ACC112 (cell line): ENCODE measurements around the gene TTC22.

Experiments used
- H2AFZ ChIP-seq: fragments of 200-600 bp; sonication (generic); one replicate; pipeline ENCODE4 v1.6.0; 2017; ENCODE audit warnings: antibody characterized with exemption, low read length; ENCODE audit not compliant: unreplicated experiment
- H3K27ac ChIP-seq: fragments of 200-600 bp; sonication (generic); 2 replicates; pipeline ENCODE4 v1.5.1; 2014; ENCODE audit warnings: low read depth, mild to moderate bottlenecking, antibody characterized with exemption, low read length, moderate library complexity
- H3K27me3 ChIP-seq: fragments of 200-600 bp; sonication (generic); 2 replicates; pipeline ENCODE4 v1.6.1; 2014; ENCODE audit warnings: mild to moderate bottlenecking, antibody characterized with exemption, low read length, moderate library complexity, mixed read lengths; ENCODE audit not compliant: insufficient read depth
- H3K36me3 ChIP-seq: fragments of 200-600 bp; sonication (generic); 2 replicates; pipeline ENCODE4 v1.6.1; 2016; ENCODE audit warnings: mild to moderate bottlenecking, antibody characterized with exemption, low read length, moderate library complexity, mixed read lengths; ENCODE audit not compliant: insufficient read depth
- H3K4me1 ChIP-seq: fragments of 200-600 bp; sonication (generic); one replicate; pipeline ENCODE4 v1.6.1; 2016; ENCODE audit warnings: low read length, mixed read lengths; ENCODE audit not compliant: insufficient read depth, unreplicated experiment, control insufficient read depth
- H3K4me3 ChIP-seq: fragments of 200-600 bp; sonication (generic); 2 replicates; pipeline ENCODE4 v1.5.1; 2014; ENCODE audit warnings: mild to moderate bottlenecking, low read depth, low read length
- H3K79me2 ChIP-seq: fragments of 200-600 bp; sonication (generic); one replicate; pipeline ENCODE4 v1.6.0; 2016; ENCODE audit warnings: low read length; ENCODE audit not compliant: control insufficient read depth, unreplicated experiment, insufficient read depth

Gene TTC22

DNA sequence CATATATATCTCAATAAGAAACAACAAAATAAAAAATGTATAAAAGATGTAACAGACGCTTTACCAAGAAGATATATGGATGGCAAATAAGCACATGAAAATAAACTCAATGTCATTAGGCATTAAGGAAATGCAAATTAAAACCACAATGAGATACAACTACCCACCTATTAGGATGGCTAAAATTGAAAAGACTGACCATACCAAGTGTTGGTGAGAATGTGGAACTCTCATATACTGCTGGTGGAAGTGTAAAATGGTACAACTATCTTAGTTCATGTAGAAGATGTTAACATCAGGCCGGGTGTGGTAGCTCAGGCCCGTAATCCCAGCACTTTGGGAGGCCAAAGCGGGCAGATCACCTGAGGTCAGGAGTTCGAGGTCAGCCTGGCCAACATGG, 42.3 kb upstream of the TTC22 start:
- H2AFZ ChIP-seq: no peak overlapping the region
- H3K27me3 ChIP-seq: no peaks in the 10 kb centered on the region
- no peaks in the 10 kb centered on the region for H3K79me2 ChIP-seq
- 0 out of 2 replicates have a peak, but pooled peaks cover 8% of the 10 kb centered on the region for H3K36me3 ChIP-seq
- H3K4me3 ChIP-seq: no peak overlapping the region
- no peak overlapping the region for H3K27ac ChIP-seq
- H3K4me1 ChIP-seq: no peaks in the 10 kb centered on the region

DNA sequence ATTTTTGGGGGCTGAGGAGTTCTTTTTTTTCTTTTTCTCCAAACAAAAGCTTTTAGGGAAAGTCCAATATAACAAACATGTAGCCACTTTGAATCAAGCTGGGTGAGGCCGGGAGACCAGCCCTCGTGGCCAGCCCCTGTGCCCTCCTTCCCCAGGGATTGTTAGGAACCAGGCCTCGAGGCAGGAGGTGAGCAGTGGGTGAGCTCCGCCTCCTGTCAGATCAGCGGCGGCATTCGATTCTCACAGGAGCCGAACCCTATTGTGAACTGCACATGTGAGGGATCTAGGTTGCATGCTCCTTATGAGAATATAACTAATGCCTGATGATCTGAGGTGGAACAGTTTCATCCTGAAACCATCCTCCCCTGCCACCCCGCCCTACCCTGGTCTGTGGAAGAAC, 41.8 kb upstream of the TTC22 start:
- H3K4me1 ChIP-seq: no peaks in the 10 kb centered on the region
- H3K27me3 ChIP-seq: no peaks in the 10 kb centered on the region

DNA sequence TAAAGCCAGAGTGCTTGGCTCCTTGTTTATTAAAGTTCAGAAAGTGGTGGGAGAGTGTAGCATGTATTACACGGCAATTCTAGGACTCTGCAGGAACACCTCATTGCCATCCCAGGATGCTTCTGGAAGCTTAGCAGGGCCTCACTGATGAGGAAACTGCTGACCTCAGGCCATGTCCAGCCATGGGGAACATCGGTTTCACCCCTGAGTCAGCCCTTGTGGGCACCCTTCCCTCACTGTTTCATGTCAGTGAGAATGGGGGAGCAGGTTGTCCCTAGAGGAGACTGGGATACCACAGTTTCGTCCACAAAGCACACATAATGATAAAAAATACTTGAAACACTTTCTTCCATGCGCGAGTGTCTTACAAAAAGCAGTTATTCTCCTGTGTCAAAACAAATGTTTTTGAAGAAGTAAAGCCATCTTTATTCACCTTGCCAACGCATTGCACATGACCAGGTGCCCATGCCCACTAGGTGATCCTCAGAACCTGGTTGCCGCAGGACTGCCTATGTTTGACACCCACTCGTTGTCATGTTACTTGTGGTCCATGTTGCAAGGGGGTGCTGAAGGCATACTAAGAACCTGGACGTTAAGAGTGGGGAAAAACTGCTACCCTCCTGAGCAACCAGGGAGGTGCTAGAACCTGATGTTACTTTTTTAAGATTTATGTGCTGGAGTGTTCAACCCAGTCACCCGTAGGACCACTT, 41.2 kb upstream of the TTC22 start:
- Histone ChIP-seq H3K4me3 (no peak overlapping the region), H3K79me2 (no peaks in the 10 kb centered on the region), H3K4me1 (no peaks in the 10 kb centered on the region), H3K27ac (no peak overlapping the region), H2AFZ (no peak overlapping the region), H3K36me3 (no peaks in the 10 kb centered on the region), H3K27me3 (no peaks in the 10 kb centered on the region)

More for the DNA sequence above, 41.8 kb upstream of the TTC22 start:
- H2AFZ ChIP-seq: no peak overlapping the region
- H3K27ac ChIP-seq: no peak overlapping the region
- H3K4me3 ChIP-seq: no peak overlapping the region
- 0 out of 2 replicates have a peak, but pooled peaks cover 3% of the 10 kb centered on the region for H3K36me3 ChIP-seq
- no peaks in the 10 kb centered on the region for H3K79me2 ChIP-seq

DNA sequence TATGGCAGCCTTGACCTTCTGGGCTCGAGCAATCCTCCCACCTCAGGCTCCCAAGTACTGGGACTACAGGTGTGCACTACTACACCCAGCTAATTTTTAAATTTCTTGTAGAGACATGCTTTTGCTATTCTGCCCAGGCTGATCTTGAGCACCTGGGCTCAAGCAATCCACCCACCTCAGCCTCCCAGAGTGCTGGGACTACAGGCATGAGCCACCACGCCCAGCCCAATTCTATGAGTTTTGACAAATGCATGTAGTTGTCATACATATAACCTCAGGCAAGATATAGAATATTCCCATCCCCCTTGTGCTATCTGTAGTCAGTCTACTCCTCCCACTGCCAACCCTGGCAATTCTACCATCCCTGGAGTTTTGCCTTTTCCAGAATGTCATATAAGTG, 38.7 kb upstream of the TTC22 start:
- Histone ChIP-seq H3K36me3 (no peaks in the 10 kb centered on the region), H3K27me3 (peaks cover 12% of the 10 kb centered on the region; the same call in 1 of the 2 replicates), H3K79me2 (no peaks in the 10 kb centered on the region), H3K27ac (no peak overlapping the region), H2AFZ (no peak overlapping the region), H3K4me1 (no peaks in the 10 kb centered on the region), H3K4me3 (no peak overlapping the region)

DNA sequence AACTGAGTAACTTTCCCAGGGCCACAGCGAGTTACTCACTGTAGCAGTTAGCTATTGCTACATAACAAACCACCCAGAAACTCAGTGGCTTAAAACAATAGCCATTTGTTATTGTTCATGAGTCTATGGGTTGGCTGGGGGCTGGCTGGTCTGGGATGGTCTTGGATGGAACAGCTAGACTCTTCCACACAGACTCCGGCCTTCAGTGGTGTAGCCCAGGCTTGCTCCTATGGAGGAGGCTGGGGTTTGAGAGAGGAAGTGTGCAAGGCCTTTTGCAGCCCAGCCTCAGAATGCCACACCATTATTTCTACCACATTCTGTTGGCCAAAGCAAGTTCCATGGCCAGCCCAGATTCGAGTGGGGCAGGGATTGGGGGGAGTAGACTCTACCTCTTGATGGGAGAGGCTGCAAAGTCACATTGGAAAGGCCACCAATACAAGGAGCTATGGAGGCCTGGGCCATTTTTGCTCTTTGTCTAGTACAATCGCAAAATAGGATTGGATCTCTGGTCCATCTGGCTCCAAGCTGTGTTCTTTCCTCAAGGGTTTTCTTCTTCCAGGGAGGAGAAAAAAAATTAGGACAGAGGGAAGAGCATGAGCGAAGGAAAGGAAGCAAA, 37.5 kb upstream of the TTC22 start:
- Histone ChIP-seq H2AFZ (no peak overlapping the region), H3K36me3 (no peaks in the 10 kb centered on the region), H3K27ac (no peak overlapping the region), H3K4me1 (no peaks in the 10 kb centered on the region), H3K27me3 (peaks cover 19% of the 10 kb centered on the region; the same call in 1 of the 2 replicates), H3K4me3 (no peak overlapping the region), H3K79me2 (no peaks in the 10 kb centered on the region)

DNA sequence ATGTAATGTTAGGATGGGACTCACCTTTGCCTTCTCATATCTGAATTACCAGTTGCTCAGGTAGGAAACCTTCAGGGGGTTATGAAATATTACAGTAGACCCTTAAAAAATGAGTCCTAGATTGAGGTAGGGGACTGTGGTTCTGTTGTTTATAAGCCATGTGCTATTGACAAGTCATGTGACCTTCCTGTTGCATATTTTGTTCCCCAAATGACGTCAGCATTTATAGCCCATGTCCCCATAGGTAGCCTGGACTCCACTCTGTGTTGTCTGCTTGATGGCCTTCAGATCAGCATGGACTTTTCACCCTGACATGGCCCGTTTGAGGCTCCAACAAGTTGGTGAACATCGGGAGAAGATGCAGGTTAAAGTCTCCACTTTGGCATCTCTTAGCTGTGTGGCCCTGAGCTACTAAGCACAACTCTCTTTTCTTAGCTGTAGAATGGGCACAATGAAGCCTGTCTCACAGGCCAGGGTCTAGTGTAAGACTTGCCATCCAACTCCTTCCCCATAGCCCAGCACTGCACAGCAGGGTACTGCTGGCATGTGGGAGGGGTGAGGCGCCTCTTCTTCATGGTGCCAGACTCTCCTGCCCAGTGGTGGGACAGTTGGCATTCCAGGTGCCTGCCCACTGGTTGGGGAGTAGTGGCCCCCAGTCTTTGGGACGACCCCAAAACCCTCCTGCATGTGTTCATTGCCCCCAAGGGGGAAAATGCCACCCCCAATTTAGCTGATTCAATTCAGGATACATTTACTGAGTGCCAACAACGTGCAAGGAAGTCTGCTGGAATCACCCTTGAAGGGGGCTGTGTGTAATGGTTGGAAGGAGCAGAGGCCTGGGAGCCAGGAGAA, 36.1 kb upstream of the TTC22 start:
- H3K4me3 ChIP-seq: no peak overlapping the region
- no peak overlapping the region for H2AFZ ChIP-seq
- H3K36me3 ChIP-seq: no peaks in the 10 kb centered on the region
- no peaks in the 10 kb centered on the region for H3K79me2 ChIP-seq
- peaks cover 29% of the 10 kb centered on the region for H3K27me3 ChIP-seq
- H3K27ac ChIP-seq: no peak overlapping the region
- no peaks in the 10 kb centered on the region for H3K4me1 ChIP-seq

DNA sequence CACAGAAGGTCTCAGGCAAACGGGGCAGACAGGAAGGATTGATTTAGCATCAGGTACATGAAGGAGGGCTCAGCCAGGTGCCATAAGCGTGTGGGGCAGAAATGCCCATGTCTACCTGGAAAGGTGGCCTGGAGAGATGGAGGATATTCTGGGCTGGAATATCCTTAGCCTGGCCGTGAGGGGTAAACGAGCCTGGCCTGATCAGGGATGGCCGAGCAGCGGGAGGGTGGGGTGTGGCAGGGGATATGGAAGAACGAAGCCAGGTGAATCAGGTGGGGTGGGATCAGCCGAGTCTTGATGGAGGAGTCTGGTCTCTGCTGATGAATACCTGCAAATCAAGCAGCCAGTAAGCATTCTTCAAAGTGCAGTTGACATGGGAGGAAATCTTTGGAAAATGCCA, 35.5 kb upstream of the TTC22 start:
- Histone ChIP-seq H2AFZ (no peak overlapping the region), H3K27ac (no peak overlapping the region), H3K36me3 (no peaks in the 10 kb centered on the region), H3K27me3 (peaks cover 35% of the 10 kb centered on the region), H3K4me3 (no peak overlapping the region), H3K79me2 (no peaks in the 10 kb centered on the region), H3K4me1 (no peaks in the 10 kb centered on the region)

DNA sequence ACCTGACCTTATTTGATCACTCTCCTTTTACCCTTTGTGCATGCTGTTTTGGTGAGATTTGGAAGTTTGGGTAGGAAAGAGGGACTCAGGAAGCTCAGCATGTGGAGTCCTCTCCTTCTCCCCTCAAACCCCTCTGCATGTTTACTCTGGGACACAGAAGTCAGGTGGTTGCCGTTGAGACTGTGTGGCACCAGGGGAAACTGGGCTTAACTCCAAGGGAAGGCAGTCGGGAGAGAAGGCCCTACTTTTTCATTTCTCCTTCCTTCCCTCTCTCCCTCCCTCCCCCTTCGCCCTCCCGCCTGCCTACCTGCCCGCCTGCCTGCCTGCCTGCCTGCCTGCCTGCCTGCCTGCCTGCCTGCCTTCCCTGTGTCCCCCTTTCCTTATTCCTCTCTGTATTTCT, 34.8 kb upstream of the TTC22 start:
- H3K79me2 ChIP-seq: no peaks in the 10 kb centered on the region
- no peaks in the 10 kb centered on the region for H3K4me1 ChIP-seq
- H3K27me3 ChIP-seq: peaks cover 39% of the 10 kb centered on the region
- H3K36me3 ChIP-seq: no peaks in the 10 kb centered on the region
- H3K27ac ChIP-seq: no peak overlapping the region
- H3K4me3 ChIP-seq: no peak overlapping the region
- H2AFZ ChIP-seq: no peak overlapping the region

DNA sequence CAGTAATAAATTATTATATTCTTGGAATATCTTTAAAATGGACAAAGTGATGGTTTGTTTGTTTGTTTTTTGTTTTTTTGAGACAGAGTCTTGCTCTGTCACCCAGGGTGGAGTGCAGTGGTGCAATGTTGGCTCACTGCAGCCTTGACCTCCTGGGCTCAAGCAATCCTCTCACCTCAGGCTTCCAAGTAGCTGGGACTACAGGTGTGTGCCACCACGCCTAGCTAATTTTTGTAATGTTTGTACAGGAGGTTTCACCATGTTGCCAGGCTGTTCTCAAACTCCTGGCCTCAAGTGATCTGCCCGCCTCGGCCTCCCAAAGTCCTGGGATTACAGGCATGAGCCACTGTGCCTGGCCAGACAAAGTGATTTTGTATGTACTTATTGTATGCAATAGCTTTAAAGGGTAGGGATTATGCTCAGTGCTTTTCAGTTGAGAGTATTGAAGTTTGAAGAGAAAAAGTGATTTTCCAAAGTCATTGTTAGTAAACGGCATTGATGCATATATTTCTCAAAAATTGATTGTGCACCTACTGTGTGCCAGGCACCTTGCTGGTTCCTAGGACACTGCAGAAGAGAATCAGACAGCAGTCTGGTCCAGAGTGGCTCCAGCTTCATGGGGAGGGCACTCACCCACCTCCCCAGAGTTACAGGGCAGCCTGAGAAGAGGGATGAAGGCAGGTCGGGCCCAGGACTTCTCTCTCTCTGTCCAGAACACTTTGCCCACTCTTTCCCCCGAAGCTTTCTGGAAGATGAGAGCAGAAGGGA, 34.2 kb upstream of the TTC22 start:
- Histone ChIP-seq H3K79me2 (no peaks in the 10 kb centered on the region), H3K27me3 (peaks cover 44% of the 10 kb centered on the region), H3K4me1 (no peaks in the 10 kb centered on the region), H2AFZ (no peak overlapping the region), H3K4me3 (no peak overlapping the region), H3K36me3 (no peaks in the 10 kb centered on the region), H3K27ac (no peak overlapping the region)

DNA sequence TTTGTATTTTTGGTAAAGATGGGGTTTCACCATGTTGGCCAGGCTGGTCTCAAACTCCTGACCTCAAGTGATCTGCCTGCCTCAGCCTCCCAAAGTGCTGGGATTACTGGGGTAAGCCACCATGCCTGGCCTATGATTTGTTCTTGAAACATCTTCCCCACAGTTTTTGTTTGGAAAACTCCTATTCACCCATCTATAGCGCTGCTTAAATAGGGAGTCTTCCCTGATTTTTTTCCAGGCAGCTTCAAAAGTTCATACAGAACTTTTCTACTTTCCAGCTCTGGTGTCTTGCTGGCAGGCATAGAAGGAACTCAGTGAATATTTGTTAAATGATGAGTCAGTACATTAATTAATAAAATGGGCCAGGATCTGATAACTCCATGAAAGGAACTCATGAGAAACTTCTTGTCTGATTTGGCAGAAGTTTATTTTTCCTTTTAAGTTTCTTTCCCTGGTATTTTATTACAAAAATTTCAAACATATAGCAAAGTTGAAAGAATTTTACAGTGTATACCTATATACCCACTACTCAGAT, 33.0 kb upstream of the TTC22 start:
- Histone ChIP-seq H3K27ac (no peak overlapping the region), H3K79me2 (no peaks in the 10 kb centered on the region), H2AFZ (no peak overlapping the region), H3K4me3 (no peak overlapping the region), H3K4me1 (no peaks in the 10 kb centered on the region), H3K27me3 (peaks cover 48% of the 10 kb centered on the region), H3K36me3 (no peaks in the 10 kb centered on the region)
